Fibroblast of the aortic adventitia (primary cell): ENCODE measurements around the gene DNASE2. TPM values are rescaled to one million over a fixed set of nuclear protein-coding genes. Genes with fewer than 3 reads are reported as not detected.
A peak's percentile ranks its signal among the peaks of the same experiment; 100 is the strongest.
"Not testable (repeated sequence)": the region's sequence is repeated elsewhere in the genome, so short reads cannot be mapped to it uniquely, and the experiment has no call there.

Experiments
- DNase-seq: peaks from one replicate; pipeline ENCODE4 v3.0.0-alpha.2; 2010; ENCODE audit warnings: low read depth
- H3K4me3 ChIP-seq: 2 replicates; pipeline ENCODE4 v1.5.1; 2011; ENCODE audit warnings: low read depth, mild to moderate bottlenecking, control low read depth, low read length, moderate library complexity
- total RNA-seq: library from RNA; depleted of rRNA; stranded (reverse); fragments of >200 nt; gene quantifications from 2 replicates; pipeline ENCODE4 v1.2.3, GENCODE V29; 2012; ENCODE audit warnings: low replicate concordance
- TF ChIP-seq, protein P1 (sequence below): IDR thresholded peaks from 2 replicates; pipeline ENCODE4 v1.5.1; 2011; ENCODE audit warnings: mild to moderate bottlenecking, low read length, control low read depth, inconsistent platforms; ENCODE audit not compliant: insufficient read depth

Gene DNASE2
- total RNA-seq, 1 donor: 23.4 TPM

- TF ChIP-seq, protein P1, sequence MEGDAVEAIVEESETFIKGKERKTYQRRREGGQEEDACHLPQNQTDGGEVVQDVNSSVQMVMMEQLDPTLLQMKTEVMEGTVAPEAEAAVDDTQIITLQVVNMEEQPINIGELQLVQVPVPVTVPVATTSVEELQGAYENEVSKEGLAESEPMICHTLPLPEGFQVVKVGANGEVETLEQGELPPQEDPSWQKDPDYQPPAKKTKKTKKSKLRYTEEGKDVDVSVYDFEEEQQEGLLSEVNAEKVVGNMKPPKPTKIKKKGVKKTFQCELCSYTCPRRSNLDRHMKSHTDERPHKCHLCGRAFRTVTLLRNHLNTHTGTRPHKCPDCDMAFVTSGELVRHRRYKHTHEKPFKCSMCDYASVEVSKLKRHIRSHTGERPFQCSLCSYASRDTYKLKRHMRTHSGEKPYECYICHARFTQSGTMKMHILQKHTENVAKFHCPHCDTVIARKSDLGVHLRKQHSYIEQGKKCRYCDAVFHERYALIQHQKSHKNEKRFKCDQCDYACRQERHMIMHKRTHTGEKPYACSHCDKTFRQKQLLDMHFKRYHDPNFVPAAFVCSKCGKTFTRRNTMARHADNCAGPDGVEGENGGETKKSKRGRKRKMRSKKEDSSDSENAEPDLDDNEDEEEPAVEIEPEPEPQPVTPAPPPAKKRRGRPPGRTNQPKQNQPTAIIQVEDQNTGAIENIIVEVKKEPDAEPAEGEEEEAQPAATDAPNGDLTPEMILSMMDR: no peak
- no peak overlapping the region for H3K4me3 ChIP-seq
- no peak for DNase-seq
Measured at GRCh38 chr19:12893582-12893981, 12.3 kb upstream of the DNASE2 start.

DNA sequence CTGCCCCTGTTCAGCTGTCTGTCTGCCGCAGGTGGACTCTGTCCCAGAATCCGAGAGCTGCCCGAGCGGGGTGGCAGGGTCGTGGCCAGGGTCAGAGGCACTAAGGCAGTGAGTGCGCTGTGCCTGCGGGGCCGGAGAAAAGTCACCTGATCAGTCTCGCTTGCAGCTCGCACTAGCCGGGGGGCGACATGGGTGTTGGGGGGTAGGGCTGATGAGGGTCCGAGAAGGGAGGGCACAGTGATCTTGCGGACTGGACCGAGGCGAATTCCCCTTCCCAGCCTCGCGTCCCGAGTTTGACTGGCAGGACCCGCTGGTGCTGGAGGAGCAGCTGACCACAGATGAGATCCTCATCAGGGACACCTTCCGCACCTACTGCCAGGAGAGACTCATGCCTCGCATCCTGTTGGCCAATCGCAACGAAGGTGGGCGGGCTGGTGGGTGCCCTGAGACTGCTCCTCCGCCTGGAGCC is 10.3 kb upstream of the DNASE2 start:
- TF ChIP-seq, protein P1: no peak
- peak overlapping the region; percentile 94 for H3K4me3 ChIP-seq
- DNase-seq: no peak

GRCh38 chr19:12890787-12891552 is 9.7 kb upstream of the DNASE2 start, which contains the start of gene GCDH:
Gene GCDH (plus strand): TSS chr19:12891160. CDS start chr19:12891305, 145 bp downstream.
- DNase-seq: peak; percentile 99
- peak within 1 kb of the TSS; percentile 94 for H3K4me3 ChIP-seq
- TF ChIP-seq, protein P1: no peak

- not testable (repeated sequence) for DNase-seq
- peak overlapping the region; percentile 35 for H3K4me3 ChIP-seq
Measured at GRCh38 chr19:12890299-12890786, 9.1 kb upstream of the DNASE2 start.

- DNase-seq: no peak
- H3K4me3 ChIP-seq: no peak overlapping the region
- TF ChIP-seq, protein P1: no peak
Measured at GRCh38 chr19:12888006-12888603, 6.9 kb upstream of the DNASE2 start.

DNA sequence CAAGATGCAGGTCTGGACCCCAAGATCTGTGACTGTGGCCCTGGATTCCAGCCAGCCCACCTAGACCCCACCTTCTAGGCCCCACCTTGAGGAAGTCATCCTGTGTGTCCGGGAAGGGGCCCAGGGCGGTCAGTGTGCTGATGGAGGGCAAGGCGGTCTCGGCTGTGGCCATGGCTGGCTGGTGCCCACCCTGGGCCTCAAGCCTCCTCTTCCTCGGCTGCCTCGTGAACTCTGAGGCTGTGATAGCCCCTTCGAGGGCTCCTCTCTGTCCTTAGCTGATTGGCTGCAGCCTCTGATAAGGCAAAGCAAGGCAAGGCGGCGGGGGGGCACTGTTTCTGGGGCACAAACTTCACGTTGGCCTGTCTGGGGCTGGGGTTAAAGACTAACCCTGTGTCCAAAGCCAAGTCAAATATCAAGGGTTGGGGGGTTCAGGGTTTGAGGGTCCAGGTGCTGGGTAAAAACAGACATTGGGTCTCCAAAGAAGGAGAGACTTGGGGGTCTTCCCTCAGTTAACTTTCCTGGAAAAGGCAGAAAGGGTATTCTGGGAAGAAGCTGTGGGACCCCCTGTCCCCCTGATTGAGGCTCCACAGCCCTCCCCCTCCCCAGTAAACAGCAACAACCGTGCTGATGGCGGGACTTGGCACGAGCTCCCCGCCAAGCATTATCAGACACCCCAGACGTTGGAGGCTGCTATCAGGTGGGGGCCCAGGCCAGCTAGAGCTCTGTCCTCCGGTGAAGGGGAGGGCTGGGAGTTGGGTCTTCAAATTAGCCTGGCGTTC is 5.9 kb upstream of the DNASE2 start, which contains the start of gene KLF1:
Gene KLF1, minus strand, starts transcription at position 233 of the 779 bp plus-strand sequence. Its CDS starts 61 bp downstream, at position 172.
- DNase-seq: no peak
- TF ChIP-seq, protein P1: no peak
- no peak within 1 kb of the TSS for H3K4me3 ChIP-seq

DNA sequence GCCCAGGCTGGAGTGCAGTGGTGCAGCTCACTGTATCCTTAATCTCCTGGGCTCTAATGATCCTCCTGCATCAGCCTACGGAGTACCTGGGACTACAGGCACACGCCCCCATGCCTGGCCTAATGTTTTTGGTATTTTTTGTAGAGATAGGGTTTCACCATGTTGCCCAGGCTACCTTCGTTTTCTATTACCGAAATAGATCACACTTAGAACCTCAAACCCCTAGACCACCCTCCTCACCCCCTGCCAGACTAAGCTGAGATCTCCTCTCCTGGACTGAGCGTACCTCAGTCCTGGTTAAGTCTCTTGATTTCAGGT is 5.4 kb upstream of the DNASE2 start:
- no peak for DNase-seq
- TF ChIP-seq, protein P1: no peak
- no peak overlapping the region for H3K4me3 ChIP-seq
